ENCODE measurements around the gene OXTR.

DNA sequence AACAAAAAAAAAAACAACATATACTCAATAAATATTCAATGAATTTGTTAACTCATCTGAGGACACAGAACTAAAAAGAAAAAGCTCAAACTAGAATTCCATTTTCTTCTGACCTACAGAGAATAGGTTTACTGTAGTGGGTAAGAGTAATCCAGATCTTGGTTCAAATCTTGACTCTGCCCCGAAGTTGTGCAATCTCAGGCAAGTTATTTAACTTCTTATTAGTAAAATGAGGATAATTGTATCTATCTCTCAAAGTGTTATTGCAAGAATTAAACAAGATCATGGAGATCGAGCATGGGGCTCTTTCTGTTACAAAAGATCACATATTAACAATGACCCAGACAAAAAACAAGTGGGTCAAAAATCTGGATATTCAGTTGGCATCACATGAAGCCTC, 41.1 kb upstream of the OXTR start:
- TF ChIP-seq FOXK2 (IDR thresholded peaks at IDR 0.05) (no peak), CBX2 (IDR thresholded peaks at IDR 0.05; ENCODE audit: low read depth, low read length) (no peak), CBX2 (CRISPR knock-in tag; IDR thresholded peaks at IDR 0.05; ENCODE audit: low read depth) (no peak), MAFK (conservative IDR thresholded peaks at IDR 0.05 in 1 of 2, IDR thresholded peaks at IDR 0.05 in 1 of 2; ENCODE audit: low read length in 2 of 2) (no peak)
- TF ChIP-seq, protein P1, sequence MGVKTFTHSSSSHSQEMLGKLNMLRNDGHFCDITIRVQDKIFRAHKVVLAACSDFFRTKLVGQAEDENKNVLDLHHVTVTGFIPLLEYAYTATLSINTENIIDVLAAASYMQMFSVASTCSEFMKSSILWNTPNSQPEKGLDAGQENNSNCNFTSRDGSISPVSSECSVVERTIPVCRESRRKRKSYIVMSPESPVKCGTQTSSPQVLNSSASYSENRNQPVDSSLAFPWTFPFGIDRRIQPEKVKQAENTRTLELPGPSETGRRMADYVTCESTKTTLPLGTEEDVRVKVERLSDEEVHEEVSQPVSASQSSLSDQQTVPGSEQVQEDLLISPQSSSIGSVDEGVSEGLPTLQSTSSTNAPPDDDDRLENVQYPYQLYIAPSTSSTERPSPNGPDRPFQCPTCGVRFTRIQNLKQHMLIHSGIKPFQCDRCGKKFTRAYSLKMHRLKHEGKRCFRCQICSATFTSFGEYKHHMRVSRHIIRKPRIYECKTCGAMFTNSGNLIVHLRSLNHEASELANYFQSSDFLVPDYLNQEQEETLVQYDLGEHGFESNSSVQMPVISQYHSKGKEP (CRISPR knock-in tag; IDR thresholded peaks at IDR 0.05) = no peak
- TF ChIP-seq, protein P2, sequence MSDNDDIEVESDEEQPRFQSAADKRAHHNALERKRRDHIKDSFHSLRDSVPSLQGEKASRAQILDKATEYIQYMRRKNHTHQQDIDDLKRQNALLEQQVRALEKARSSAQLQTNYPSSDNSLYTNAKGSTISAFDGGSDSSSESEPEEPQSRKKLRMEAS (IDR thresholded peaks at IDR 0.05) = no peak
- TF ChIP-seq, protein P3, sequence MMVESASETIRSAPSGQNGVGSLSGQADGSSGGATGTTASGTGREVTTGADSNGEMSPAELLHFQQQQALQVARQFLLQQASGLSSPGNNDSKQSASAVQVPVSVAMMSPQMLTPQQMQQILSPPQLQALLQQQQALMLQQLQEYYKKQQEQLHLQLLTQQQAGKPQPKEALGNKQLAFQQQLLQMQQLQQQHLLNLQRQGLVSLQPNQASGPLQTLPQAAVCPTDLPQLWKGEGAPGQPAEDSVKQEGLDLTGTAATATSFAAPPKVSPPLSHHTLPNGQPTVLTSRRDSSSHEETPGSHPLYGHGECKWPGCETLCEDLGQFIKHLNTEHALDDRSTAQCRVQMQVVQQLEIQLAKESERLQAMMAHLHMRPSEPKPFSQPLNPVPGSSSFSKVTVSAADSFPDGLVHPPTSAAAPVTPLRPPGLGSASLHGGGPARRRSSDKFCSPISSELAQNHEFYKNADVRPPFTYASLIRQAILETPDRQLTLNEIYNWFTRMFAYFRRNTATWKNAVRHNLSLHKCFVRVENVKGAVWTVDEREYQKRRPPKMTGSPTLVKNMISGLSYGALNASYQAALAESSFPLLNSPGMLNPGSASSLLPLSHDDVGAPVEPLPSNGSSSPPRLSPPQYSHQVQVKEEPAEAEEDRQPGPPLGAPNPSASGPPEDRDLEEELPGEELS (CRISPR knock-in tag; IDR thresholded peaks at IDR 0.05) = no peak
- TF ChIP-seq, protein P4, sequence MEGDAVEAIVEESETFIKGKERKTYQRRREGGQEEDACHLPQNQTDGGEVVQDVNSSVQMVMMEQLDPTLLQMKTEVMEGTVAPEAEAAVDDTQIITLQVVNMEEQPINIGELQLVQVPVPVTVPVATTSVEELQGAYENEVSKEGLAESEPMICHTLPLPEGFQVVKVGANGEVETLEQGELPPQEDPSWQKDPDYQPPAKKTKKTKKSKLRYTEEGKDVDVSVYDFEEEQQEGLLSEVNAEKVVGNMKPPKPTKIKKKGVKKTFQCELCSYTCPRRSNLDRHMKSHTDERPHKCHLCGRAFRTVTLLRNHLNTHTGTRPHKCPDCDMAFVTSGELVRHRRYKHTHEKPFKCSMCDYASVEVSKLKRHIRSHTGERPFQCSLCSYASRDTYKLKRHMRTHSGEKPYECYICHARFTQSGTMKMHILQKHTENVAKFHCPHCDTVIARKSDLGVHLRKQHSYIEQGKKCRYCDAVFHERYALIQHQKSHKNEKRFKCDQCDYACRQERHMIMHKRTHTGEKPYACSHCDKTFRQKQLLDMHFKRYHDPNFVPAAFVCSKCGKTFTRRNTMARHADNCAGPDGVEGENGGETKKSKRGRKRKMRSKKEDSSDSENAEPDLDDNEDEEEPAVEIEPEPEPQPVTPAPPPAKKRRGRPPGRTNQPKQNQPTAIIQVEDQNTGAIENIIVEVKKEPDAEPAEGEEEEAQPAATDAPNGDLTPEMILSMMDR (CRISPR knock-in tag; IDR thresholded peaks at IDR 0.05) = no peak
